Measurements from ENCODE around the gene ACP7. TPM values are rescaled to one million over a fixed set of nuclear protein-coding genes. Genes with fewer than 3 reads are reported as not detected.

The ACP7 gene
- total RNA-seq, 1 donor, result not detected

DNA sequence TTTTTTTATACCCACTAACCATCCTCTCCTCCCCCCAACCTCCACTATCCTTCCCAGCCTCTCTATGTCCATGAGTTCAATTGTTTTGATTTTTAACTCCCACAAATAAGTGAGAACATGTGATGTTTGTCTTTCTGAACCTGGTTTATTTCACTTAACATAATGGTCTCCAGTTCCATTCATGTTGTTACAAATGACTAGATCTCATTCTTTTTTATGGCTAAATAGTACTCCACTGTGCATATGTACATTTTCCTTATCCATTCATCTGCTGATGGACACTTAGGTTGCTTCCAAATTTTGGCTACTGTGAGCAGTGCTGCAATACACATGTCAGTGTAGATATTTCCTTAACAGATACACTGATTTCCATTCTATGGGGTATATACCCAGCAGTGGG lies 24.9 kb upstream of the ACP7 start:
- H4K20me1 ChIP-seq (ENCODE audit: insufficient read depth, low read length), result no peaks in the 10 kb centered on the region
- TF ChIP-seq, protein P1, sequence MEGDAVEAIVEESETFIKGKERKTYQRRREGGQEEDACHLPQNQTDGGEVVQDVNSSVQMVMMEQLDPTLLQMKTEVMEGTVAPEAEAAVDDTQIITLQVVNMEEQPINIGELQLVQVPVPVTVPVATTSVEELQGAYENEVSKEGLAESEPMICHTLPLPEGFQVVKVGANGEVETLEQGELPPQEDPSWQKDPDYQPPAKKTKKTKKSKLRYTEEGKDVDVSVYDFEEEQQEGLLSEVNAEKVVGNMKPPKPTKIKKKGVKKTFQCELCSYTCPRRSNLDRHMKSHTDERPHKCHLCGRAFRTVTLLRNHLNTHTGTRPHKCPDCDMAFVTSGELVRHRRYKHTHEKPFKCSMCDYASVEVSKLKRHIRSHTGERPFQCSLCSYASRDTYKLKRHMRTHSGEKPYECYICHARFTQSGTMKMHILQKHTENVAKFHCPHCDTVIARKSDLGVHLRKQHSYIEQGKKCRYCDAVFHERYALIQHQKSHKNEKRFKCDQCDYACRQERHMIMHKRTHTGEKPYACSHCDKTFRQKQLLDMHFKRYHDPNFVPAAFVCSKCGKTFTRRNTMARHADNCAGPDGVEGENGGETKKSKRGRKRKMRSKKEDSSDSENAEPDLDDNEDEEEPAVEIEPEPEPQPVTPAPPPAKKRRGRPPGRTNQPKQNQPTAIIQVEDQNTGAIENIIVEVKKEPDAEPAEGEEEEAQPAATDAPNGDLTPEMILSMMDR (IDR thresholded peaks at IDR 0.05; ENCODE audit: extremely low read depth, low read depth, low read length), result no peak
- no peaks in the 10 kb centered on the region for H3K4me1 ChIP-seq (ENCODE audit: insufficient read depth, low read length)
- no peak overlapping the region for H3K4me2 ChIP-seq (ENCODE audit: insufficient read depth, low read length)
- H2AFZ ChIP-seq (ENCODE audit: low read length), result no peak overlapping the region
- H3K79me2 ChIP-seq (ENCODE audit: insufficient read depth, low read length), result no peaks in the 10 kb centered on the region
- DNase-seq (ENCODE audit: insufficient read length, low spot score, missing footprints), result no peak
- no peaks in the 10 kb centered on the region for H3K27me3 ChIP-seq (ENCODE audit: insufficient read depth, low read length)
- H3K27ac ChIP-seq (ENCODE audit: low read depth, low read length), result no peak overlapping the region
- no peaks in the 10 kb centered on the region for H3K36me3 ChIP-seq (ENCODE audit: insufficient read depth, low read length)
- no peak overlapping the region for H3K4me3 ChIP-seq (ENCODE audit: insufficient read depth, low read length)
- H3K9me3 ChIP-seq (ENCODE audit: low read depth, low read length), result peaks cover 5% of the 10 kb centered on the region

DNA sequence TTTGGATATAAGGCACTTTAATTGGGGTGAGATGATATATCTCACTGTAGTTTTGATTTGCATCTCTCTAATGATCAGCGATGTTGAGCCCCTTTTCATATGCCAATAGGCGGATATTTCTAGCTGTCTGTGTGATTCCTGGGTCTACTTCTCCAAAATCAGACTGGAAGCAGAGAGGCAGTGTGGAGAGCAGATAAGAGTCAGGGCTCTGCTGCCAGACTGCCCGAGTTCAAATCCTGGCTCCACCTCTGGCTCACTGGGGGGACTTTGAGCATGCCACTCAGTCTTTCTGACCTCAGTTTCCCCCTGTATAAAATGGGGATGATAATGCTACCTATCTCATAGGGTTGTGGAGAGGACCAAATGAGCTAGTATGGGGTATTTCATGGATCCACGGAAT lies 24.0 kb upstream of the ACP7 start:
- Histone ChIP-seq H3K4me2 (ENCODE audit: insufficient read depth, low read length) (no peak overlapping the region), H4K20me1 (ENCODE audit: insufficient read depth, low read length) (no peaks in the 10 kb centered on the region), H2AFZ (ENCODE audit: low read length) (no peak overlapping the region), H3K27me3 (ENCODE audit: insufficient read depth, low read length) (no peaks in the 10 kb centered on the region), H3K79me2 (ENCODE audit: insufficient read depth, low read length) (no peaks in the 10 kb centered on the region), H3K9me3 (ENCODE audit: low read depth, low read length) (no peaks in the 10 kb centered on the region), H3K36me3 (ENCODE audit: insufficient read depth, low read length) (no peaks in the 10 kb centered on the region), H3K4me1 (ENCODE audit: insufficient read depth, low read length) (no peaks in the 10 kb centered on the region), H3K27ac (ENCODE audit: low read depth, low read length) (no peak overlapping the region), H3K4me3 (ENCODE audit: insufficient read depth, low read length) (no peak overlapping the region)
- TF ChIP-seq, protein P1 (IDR thresholded peaks at IDR 0.05; ENCODE audit: extremely low read depth, low read depth, low read length), result no peak
- DNase-seq (ENCODE audit: insufficient read length, low spot score, missing footprints), result no peak

DNA sequence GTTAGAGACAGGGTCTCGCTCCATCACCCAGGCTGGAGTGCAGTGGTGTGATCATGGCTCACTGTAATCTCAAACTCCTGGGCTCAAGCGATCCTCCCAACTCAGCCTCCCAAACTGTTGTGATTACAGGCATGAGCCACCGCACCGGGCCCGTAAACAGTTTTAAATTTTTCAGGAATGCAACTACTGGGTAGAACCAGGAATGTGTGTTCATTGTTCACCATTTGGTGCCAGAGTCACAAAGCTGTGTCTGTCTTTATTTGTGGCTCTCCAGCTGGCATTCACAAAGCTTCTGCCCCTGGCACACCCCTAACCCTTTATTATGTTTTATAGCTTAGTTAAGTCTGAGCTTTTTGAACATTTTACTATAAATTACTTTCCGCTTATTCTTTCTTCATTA lies 19.8 kb upstream of the ACP7 start:
- H3K79me2 ChIP-seq (ENCODE audit: insufficient read depth, low read length), result no peaks in the 10 kb centered on the region
- no peak overlapping the region for H2AFZ ChIP-seq (ENCODE audit: low read length)
- H3K9me3 ChIP-seq (ENCODE audit: low read depth, low read length), result no peaks in the 10 kb centered on the region
- H3K4me1 ChIP-seq (ENCODE audit: insufficient read depth, low read length), result no peaks in the 10 kb centered on the region
- H3K27me3 ChIP-seq (ENCODE audit: insufficient read depth, low read length), result no peaks in the 10 kb centered on the region
- H4K20me1 ChIP-seq (ENCODE audit: insufficient read depth, low read length), result no peaks in the 10 kb centered on the region
- H3K4me2 ChIP-seq (ENCODE audit: insufficient read depth, low read length), result no peak overlapping the region
- TF ChIP-seq, protein P1 (IDR thresholded peaks at IDR 0.05; ENCODE audit: extremely low read depth, low read depth, low read length), result no peak
- DNase-seq (ENCODE audit: insufficient read length, low spot score, missing footprints), result no peak
- H3K36me3 ChIP-seq (ENCODE audit: insufficient read depth, low read length), result no peaks in the 10 kb centered on the region
- no peak overlapping the region for H3K4me3 ChIP-seq (ENCODE audit: insufficient read depth, low read length)
- H3K27ac ChIP-seq (ENCODE audit: low read depth, low read length), result no peak overlapping the region

DNA sequence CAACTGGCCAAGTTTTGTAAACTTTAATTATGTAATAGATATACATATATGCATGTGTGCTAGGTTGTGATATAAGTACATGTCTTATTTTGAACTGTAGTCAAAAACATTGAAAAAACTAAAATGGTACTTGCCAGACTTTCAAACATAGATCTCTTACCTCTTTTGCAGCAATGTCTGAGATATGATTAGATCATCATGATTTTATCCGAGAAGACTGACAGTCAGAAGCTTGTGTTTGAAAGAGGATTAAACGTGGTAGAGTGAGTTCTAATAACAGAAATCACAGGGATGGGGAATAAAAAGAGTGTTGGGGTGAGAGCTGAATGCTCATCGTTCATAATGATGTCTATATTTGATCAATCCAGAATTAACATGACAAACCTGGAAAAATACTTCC lies 18.2 kb upstream of the ACP7 start:
- no peak overlapping the region for H3K27ac ChIP-seq (ENCODE audit: low read depth, low read length)
- H3K79me2 ChIP-seq (ENCODE audit: insufficient read depth, low read length), result no peaks in the 10 kb centered on the region
- DNase-seq (ENCODE audit: insufficient read length, low spot score, missing footprints), result peak; percentile 63
- H3K36me3 ChIP-seq (ENCODE audit: insufficient read depth, low read length), result no peaks in the 10 kb centered on the region
- H3K9me3 ChIP-seq (ENCODE audit: low read depth, low read length), result no peaks in the 10 kb centered on the region
- peaks cover 4% of the 10 kb centered on the region for H3K4me1 ChIP-seq (ENCODE audit: insufficient read depth, low read length)
- H4K20me1 ChIP-seq (ENCODE audit: insufficient read depth, low read length), result no peaks in the 10 kb centered on the region
- H3K27me3 ChIP-seq (ENCODE audit: insufficient read depth, low read length), result no peaks in the 10 kb centered on the region
- TF ChIP-seq, protein P1 (IDR thresholded peaks at IDR 0.05; ENCODE audit: extremely low read depth, low read depth, low read length), result no peak
- H2AFZ ChIP-seq (ENCODE audit: low read length), result no peak overlapping the region
- no peak overlapping the region for H3K4me2 ChIP-seq (ENCODE audit: insufficient read depth, low read length)
- H3K4me3 ChIP-seq (ENCODE audit: insufficient read depth, low read length), result no peak overlapping the region
